HepG2 (cell line): ENCODE data around the gene TAP1. TPM values are rescaled to one million over a fixed set of nuclear protein-coding genes. Genes with fewer than 3 reads are reported as not detected.

Experiments
- ATAC-seq: fragments of 200-7000 bp; cut with Tn5 transposase; 3 replicates; pipeline ENCODE4 v1.9.1; 2020; ENCODE audit warnings: mild to moderate bottlenecking, moderate library complexity
- BruUV-seq: library from RNA; stranded (reverse); fragments of 400-500 nt; replicated peaks from 2 replicates; lab custom pipeline; 2021; lab: Mats Ljungman, UMichigan
- CTCF ChIA-PET: fragments of 300-600 bp; formaldehyde crosslinking; extraction: SDS; loops from one replicate; lab custom pipeline; 2021; ENCODE audit warnings: low total read pairs, inconsistent platforms, low intra/inter-chr PET ratio; lab: Yijun Ruan, JAX
- POLR2A ChIA-PET: fragments of 350-600 bp; sonication (Branson Sonifier 250); formaldehyde crosslinking; loops from one replicate; lab custom pipeline; 2020; ENCODE audit warnings: antibody characterized with exemption, inconsistent platforms; lab: Yijun Ruan, JAX
- DNase-seq: peaks from one replicate; pipeline ENCODE4 v3.0.0-alpha.2; 2015; ENCODE audit warnings: low spot score
- FAIRE-seq: peaks from 3 replicates; lab custom pipeline; 2011; peaks lifted over from hg19 to GRCh38; lab: Jason Lieb, UNC
- H2AFZ ChIP-seq: one replicate; pipeline ENCODE4 v1.6.1; 2011; ENCODE audit warnings: low read length, inconsistent platforms
- H3K27ac ChIP-seq: fragments of 300-600 bp; 3 replicates; pipeline ENCODE4 v1.8.0; 2011; ENCODE audit warnings: mixed run types, mild to moderate bottlenecking, mixed read lengths, low read length, inconsistent platforms; ENCODE audit not compliant: insufficient read depth; ENCODE audit errors: extremely low read length
- H3K27me3 ChIP-seq, 2 experiments: fragments of 200-600 bp in 1 of 2; 2 replicates in 1 of 2; 3 replicates in 1 of 2; pipeline versions ENCODE4 v1.6.0 to v1.8.0; 2011; ENCODE audit warnings: low read length in 2 of 2, mild to moderate bottlenecking in 2 of 2, moderate library complexity in 2 of 2, inconsistent platforms in 1 of 2; ENCODE audit not compliant: insufficient read depth in 2 of 2, control insufficient read depth in 1 of 2
- H3K36me3 ChIP-seq, 2 experiments: fragments of 200-600 bp in 1 of 2; replicated peaks in 1 of 2; 2 replicates in 1 of 2; 3 replicates in 1 of 2; pipeline versions ENCODE4 v1.5.1 to v1.8.0; 2011; ENCODE audit warnings: low read length in 2 of 2, inconsistent platforms in 1 of 2; ENCODE audit not compliant: insufficient read depth in 2 of 2, control insufficient read depth in 1 of 2
- H3K4me1 ChIP-seq: 2 replicates; pipeline ENCODE4 v1.5.1; 2012; ENCODE audit warnings: low read length, inconsistent platforms; ENCODE audit not compliant: insufficient read depth
- H3K4me2 ChIP-seq: 2 replicates; pipeline ENCODE4 v1.6.0; 2011; ENCODE audit warnings: low read depth, low read length, inconsistent platforms
- H3K4me3 ChIP-seq, 3 experiments: fragments of 200-600 bp in 1 of 3; sonication (generic), shearing (Covaris generic) in 1 of 3; replicated peaks in 1 of 3; 2 replicates each; pipeline ENCODE4 v1.5.1; 2011 to 2016; ENCODE audit warnings: low read length in 3 of 3, inconsistent platforms in 2 of 3, low read depth in 2 of 3, mild to moderate bottlenecking in 2 of 3, control low read depth in 1 of 3, mixed read lengths in 1 of 3; ENCODE audit not compliant: insufficient read depth in 1 of 3
- H3K79me2 ChIP-seq: one replicate; pipeline ENCODE4 v1.6.1; 2011; ENCODE audit warnings: low read length, inconsistent platforms; ENCODE audit not compliant: insufficient read depth
- H3K9ac ChIP-seq: 2 replicates; pipeline ENCODE4 v1.6.0; 2011; ENCODE audit warnings: mild to moderate bottlenecking, low read depth, low read length, inconsistent platforms; ENCODE audit not compliant: insufficient read depth
- H3K9me3 ChIP-seq: 2 replicates; pipeline ENCODE4 v1.5.1; 2012; ENCODE audit warnings: mild to moderate bottlenecking, low read length
- H4K20me1 ChIP-seq: 2 replicates; pipeline ENCODE4 v1.6.0; 2011; ENCODE audit warnings: inconsistent platforms, mild to moderate bottlenecking, low read length, moderate library complexity; ENCODE audit not compliant: insufficient read depth
- ARID5B ChIP-seq: IDR thresholded peaks from 2 replicates; pipeline ENCODE4 v1.4.0; 2020; ENCODE audit warnings: mild to moderate bottlenecking, missing genetic modification reagents
- KDM6A ChIP-seq: IDR thresholded peaks from 2 replicates; pipeline ENCODE4 v1.6.1; 2016; ENCODE audit warnings: low read depth
- LBX2 ChIP-seq: sonication (generic); formaldehyde crosslinking; IDR thresholded peaks from 2 replicates; pipeline ENCODE4 v1.5.0; 2020; ENCODE audit warnings: missing genetic modification reagents, mild to moderate bottlenecking, borderline replicate concordance
- MBNL3 ChIP-seq: fragments of 250-450 bp; sonication (Bioruptor Pico); conservative IDR thresholded peaks from 2 replicates; pipeline ENCODE4 v1.8.0; 2022; ENCODE audit warnings: mild to moderate bottlenecking, inconsistent platforms
- U2AF1 ChIP-seq: fragments of 200-400 bp; formaldehyde crosslinking; optimal IDR thresholded peaks from 2 replicates; pipeline ENCODE3; 2017; ENCODE audit warnings: mild to moderate bottlenecking, low read depth, low read length
- ZBTB3 ChIP-seq: sonication (generic); formaldehyde crosslinking; IDR thresholded peaks from 2 replicates; pipeline ENCODE4 v1.4.0; 2020; ENCODE audit warnings: low read depth, mild to moderate bottlenecking, moderate library complexity, missing genetic modification reagents, borderline replicate concordance
- ZKSCAN5 ChIP-seq: sonication (generic); formaldehyde crosslinking; IDR thresholded peaks from 2 replicates; pipeline ENCODE4 v1.5.1; 2020; ENCODE audit warnings: mild to moderate bottlenecking, missing genetic modification reagents
- ZNF616 ChIP-seq: sonication (generic); formaldehyde crosslinking; IDR thresholded peaks from 2 replicates; pipeline ENCODE4 v1.5.0; 2020; ENCODE audit warnings: low read depth, mild to moderate bottlenecking, missing genetic modification reagents
- WGBS: methylation state at CpG from one replicate; pipeline ENCODE4 v1.1.6; 2017; ENCODE audit warnings: low lambda C conversion rate; 5-methylcytosine and 5-hydroxymethylcytosine counted together
- in situ Hi-C: cut with HindIII; loops from 2 replicates; pipeline ENCODE4 v1.10.0; 2017; ENCODE audit warnings: low pct_unique_long_range_greater_than_20kb; ENCODE audit not compliant: extremely low pct_ligation_motif_present
- intact Hi-C: fragments of 100-400 bp; cut with micrococcal nuclease; formaldehyde crosslinking; loops from one replicate; pipeline ENCODE4 v1.10.0; 2022; ENCODE audit not compliant: unreplicated experiment
- polyA plus RNA-seq, 8 experiments: library from polyadenylated mRNA; depleted of rRNA in 3 of 8; stranded (reverse) in 7 of 8; unstranded in 1 of 8; fragments of >200 nt; fragmentation: Illumina TruSeq in 4 of 8; extraction: Trizol in 4 of 8; gene quantifications; 2 replicates each; pipeline versions ENCODE4 v1.2.1 to v1.2.3, GENCODE V29; 2011 to 2016; ENCODE audit warnings: low read depth in 4 of 8, missing spikeins in 1 of 8, mixed read lengths in 1 of 8; ENCODE audit not compliant: insufficient read depth in 1 of 8
- total RNA-seq, 5 experiments: library from RNA; depleted of rRNA; stranded (reverse); fragments of >200 nt; fragmentation: Illumina TruSeq; extraction: Trizol; gene quantifications; 2 replicates each; pipeline ENCODE4 v1.2.3, GENCODE V29; 2016; ENCODE audit warnings: low read depth in 1 of 5

Gene TAP1
- total and polyA plus RNA-seq, 2 of the 13 experiments (the other 11 are each of a cell fraction or from before 2014, with no cell fraction given), result 31.2 to 52.2 TPM

- no peak overlapping the region for H3K4me2 ChIP-seq
- DNase-seq, result no peak
- ATAC-seq, result no peak
- no peaks in the 10 kb centered on the region for H4K20me1 ChIP-seq
- no peaks in the 10 kb centered on the region for H3K79me2 ChIP-seq
- TF ChIP-seq ARID5B (CRISPR knock-in tag) (no peak), U2AF1 (no peak), ZBTB3 (CRISPR knock-in tag) (no peak)
- WGBS, result 1% methylated on average over 3 of the region's 5 CpGs
- H3K27ac ChIP-seq, result no peak overlapping the region
- BruUV-seq, result no TSS peak
- no peak overlapping the region for H3K9ac ChIP-seq
- H3K4me3 ChIP-seq, result no peak overlapping the region
- FAIRE-seq, result no peak
- H3K36me3 ChIP-seq, result no peaks in the 10 kb centered on the region
- intact Hi-C loops, result no loop called here
- in situ Hi-C loops, result no loop called here
- H3K27me3 ChIP-seq, result peaks cover 0 to 37% of the 10 kb centered on the region in 2 experiments; a peak in 2 of 5 replicates
- ChIA-PET POLR2A (no interaction called here), CTCF (interaction anchor here (1.3 kb wide), 1 partner anchor 101 kb away, joined by 3 read pairs; no protein-coding TSS in a partner anchor)
- H2AFZ ChIP-seq, result no peak overlapping the region
- H3K9me3 ChIP-seq, result no peaks in the 10 kb centered on the region
- H3K4me1 ChIP-seq, result no peaks in the 10 kb centered on the region
Measured at GRCh38 chr6:32883789-32884188, 30.3 kb upstream of the TAP1 start.

GRCh38 chr6:32882879-32883250 is 29.4 kb upstream of the TAP1 start:
- Histone ChIP-seq H3K4me3 (no peak overlapping the region), H3K27me3 (peaks cover 0 to 34% of the 10 kb centered on the region in 2 experiments; a peak in 2 of 5 replicates), H3K4me1 (no peaks in the 10 kb centered on the region), H3K9ac (no peak overlapping the region), H3K4me2 (no peak overlapping the region), H3K79me2 (no peaks in the 10 kb centered on the region), H3K36me3 (no peaks in the 10 kb centered on the region), H4K20me1 (no peaks in the 10 kb centered on the region), H3K27ac (no peak overlapping the region), H2AFZ (no peak overlapping the region), H3K9me3 (no peaks in the 10 kb centered on the region)
- ATAC-seq (no peak), DNase-seq (no peak), FAIRE-seq (no peak)
- WGBS, result 11% methylated on average over 1 of the region's 1 CpG
- in situ Hi-C loops, result no loop called here
- ChIA-PET CTCF (interaction anchor here (1.3 kb wide), 1 partner anchor 102 kb away, joined by 3 read pairs; no protein-coding TSS in a partner anchor), POLR2A (no interaction called here)
- intact Hi-C loops, result no loop called here
- BruUV-seq, result no TSS peak
- TF ChIP-seq ZKSCAN5 (CRISPR knock-in tag) (no peak), ZNF616 (CRISPR knock-in tag) (no peak), KDM6A (no peak), MBNL3 (no peak), LBX2 (CRISPR knock-in tag) (no peak)
